OCI-LY7 (cell line): ENCODE data around the gene HOXC11. TPM values are rescaled to one million over a fixed set of nuclear protein-coding genes. Genes with fewer than 3 reads are reported as not detected.

Source experiments
- BruUV-seq: library from RNA; stranded (reverse); fragments of 400-500 nt; replicated peaks from 2 replicates; lab custom pipeline; 2021; lab: Mats Ljungman, UMichigan
- CTCF ChIA-PET: fragments of 300-600 bp; sonication (Branson Sonifier 250); formaldehyde crosslinking; loops from one replicate; lab custom pipeline; 2022; ENCODE audit warnings: antibody characterized with exemption; ENCODE audit not compliant: unreplicated experiment; lab: Charles Lee
- POLR2A ChIA-PET: fragments of 300-600 bp; sonication (Branson Sonifier 250); formaldehyde crosslinking; loops from one replicate; lab custom pipeline; 2022; ENCODE audit warnings: antibody characterized with exemption; lab: Charles Lee
- DNase-seq: peaks from one replicate; pipeline ENCODE4 v3.0.0-alpha.2; 2015; ENCODE audit warnings: low spot score
- H2AFZ ChIP-seq: fragments of 200-600 bp; sonication (generic), shearing (Covaris generic); 2 replicates; pipeline ENCODE4 v1.6.1; 2014; ENCODE audit warnings: mild to moderate bottlenecking, antibody characterized with exemption, low read length, moderate library complexity
- H3K27ac ChIP-seq: fragments of 200-600 bp; sonication (generic); 2 replicates; pipeline ENCODE4 v1.5.1; 2014; ENCODE audit warnings: mixed run types, low read depth, mild to moderate bottlenecking, moderate library complexity, low read length, inconsistent platforms; ENCODE audit not compliant: poor library complexity, severe bottlenecking
- H3K36me3 ChIP-seq: fragments of 200-600 bp; sonication (generic); 2 replicates; pipeline ENCODE4 v1.6.1; 2014; ENCODE audit warnings: mild to moderate bottlenecking, antibody characterized with exemption, low read length, moderate library complexity, mixed read lengths; ENCODE audit not compliant: insufficient read depth
- H3K4me1 ChIP-seq: fragments of 200-600 bp; sonication (generic); 2 replicates; pipeline ENCODE4 v1.5.1; 2014; ENCODE audit warnings: mild to moderate bottlenecking, low read length; ENCODE audit not compliant: insufficient read depth, poor library complexity, severe bottlenecking
- H3K4me2 ChIP-seq: fragments of 200-600 bp; sonication (generic); 2 replicates; pipeline ENCODE4 v1.6.1; 2014; ENCODE audit warnings: mild to moderate bottlenecking, low read length
- H3K4me3 ChIP-seq: fragments of 200-600 bp; sonication (generic); 2 replicates; pipeline ENCODE4 v1.5.1; 2014; ENCODE audit warnings: mild to moderate bottlenecking, low read depth, low read length; ENCODE audit not compliant: poor library complexity, severe bottlenecking
- H3K79me2 ChIP-seq: fragments of 200-600 bp; sonication (generic); 2 replicates; pipeline ENCODE4 v1.6.1; 2016; ENCODE audit warnings: low read depth, mild to moderate bottlenecking, low read length, moderate library complexity, mixed read lengths; ENCODE audit not compliant: insufficient read depth
- H3K9me2 ChIP-seq: fragments of 200-600 bp; sonication (generic); 2 replicates; pipeline ENCODE4 v1.6.1; 2016; ENCODE audit warnings: mild to moderate bottlenecking, low read length, mixed read lengths; ENCODE audit not compliant: insufficient read depth
- H3K9me3 ChIP-seq: fragments of 200-600 bp; sonication (generic); 2 replicates; pipeline ENCODE4 v1.6.1; 2014; ENCODE audit warnings: mild to moderate bottlenecking, mixed run types, low read length, mixed read lengths
- H4K20me1 ChIP-seq: fragments of 200-600 bp; sonication (generic); 2 replicates; pipeline ENCODE4 v1.6.1; 2014; ENCODE audit warnings: mild to moderate bottlenecking, antibody characterized with exemption, low read length, moderate library complexity, mixed read lengths; ENCODE audit not compliant: insufficient read depth
- EZH2phosphoT487 ChIP-seq: fragments of 200-600 bp; sonication (generic); IDR thresholded peaks from 2 replicates; pipeline ENCODE4 v1.6.1; 2018; ENCODE audit warnings: low read depth, borderline replicate concordance, mild to moderate bottlenecking, mixed run types, antibody characterized with exemption, low read length, moderate library complexity, mixed read lengths
- intact Hi-C: fragments of 100-400 bp; cut with micrococcal nuclease; formaldehyde crosslinking; loops from one replicate; pipeline ENCODE4 v1.10.0; 2022; ENCODE audit not compliant: unreplicated experiment
- total RNA-seq, 2 experiments: library from RNA; depleted of rRNA in 1 of 2; stranded (reverse); fragments of >200 nt in 1 of 2; shearing (Covaris generic) in 1 of 2; gene quantifications; 2 replicates each; pipeline ENCODE4 v1.2.3, GENCODE V29; 2014 to 2022
- TF ChIP-seq, protein P1 (sequence below): fragments of 200-600 bp; sonication (generic); conservative IDR thresholded peaks from 2 replicates; pipeline ENCODE4 v1.5.1; 2014; ENCODE audit warnings: mild to moderate bottlenecking, antibody characterized with exemption, low read length, moderate library complexity, mixed read lengths

The HOXC11 gene
- total RNA-seq, 2 experiments from 2014 or later, result 1.4 to 2.7 TPM

DNA sequence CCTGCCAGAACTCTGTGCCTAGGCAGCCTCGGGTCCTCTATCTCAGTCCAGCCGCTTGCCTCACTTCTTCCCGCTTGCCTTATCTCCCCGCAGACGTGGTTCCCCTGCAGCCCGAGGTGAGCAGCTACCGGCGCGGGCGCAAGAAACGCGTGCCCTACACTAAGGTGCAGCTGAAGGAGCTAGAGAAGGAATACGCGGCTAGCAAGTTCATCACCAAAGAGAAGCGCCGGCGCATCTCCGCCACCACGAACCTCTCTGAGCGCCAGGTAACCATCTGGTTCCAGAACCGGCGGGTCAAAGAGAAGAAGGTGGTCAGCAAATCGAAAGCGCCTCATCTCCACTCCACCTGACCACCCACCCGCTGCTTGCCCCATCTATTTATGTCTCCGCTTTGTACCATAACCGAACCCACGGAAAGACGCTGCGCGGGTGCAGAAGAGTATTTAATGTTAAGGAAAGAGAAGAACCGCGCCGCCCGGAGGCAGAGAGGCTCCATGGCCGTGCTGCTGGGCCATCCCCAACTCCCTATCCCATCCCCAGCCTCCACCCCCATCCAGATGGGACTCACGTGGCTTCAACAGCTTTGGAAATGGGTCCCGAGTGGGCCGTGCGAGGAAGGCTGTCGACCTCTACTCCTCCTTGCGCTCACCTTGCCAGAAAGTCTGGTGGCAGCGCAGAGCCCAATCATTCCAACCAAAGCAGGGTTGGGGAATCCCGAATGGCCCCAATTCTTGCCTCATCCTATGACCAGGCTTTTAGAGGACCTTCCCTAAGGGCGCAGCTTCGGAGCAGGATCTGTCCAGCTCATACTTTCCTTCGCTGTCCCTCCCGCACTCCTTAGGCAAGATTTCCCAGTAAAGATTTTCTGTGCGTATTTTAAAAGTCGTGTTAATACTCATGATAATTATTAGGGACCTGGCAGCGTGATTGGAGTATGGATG, 27.7 kb upstream of the HOXC11 start:
- Histone ChIP-seq H3K4me3 (no peak overlapping the region), H2AFZ (no peak overlapping the region), H3K9me2 (no peaks in the 10 kb centered on the region), H3K36me3 (no peaks in the 10 kb centered on the region), H3K79me2 (no peaks in the 10 kb centered on the region), H3K4me1 (no peaks in the 10 kb centered on the region), H3K27ac (no peak overlapping the region), H3K4me2 (no peak overlapping the region), H3K9me3 (no peaks in the 10 kb centered on the region), H4K20me1 (no peaks in the 10 kb centered on the region)
- no peak for DNase-seq
- intact Hi-C loops, result no loop called here
- ChIA-PET POLR2A (interaction anchor here (0.6 kb wide), 2 partner anchors 27 to 266 kb away, joined by 3 to 4 read pairs; no protein-coding TSS in a partner anchor), CTCF (interaction anchor here (0.6 kb wide), 1 partner anchor 1522 kb away, joined by 3 read pairs; no protein-coding TSS in a partner anchor)
- TF ChIP-seq, protein P1, sequence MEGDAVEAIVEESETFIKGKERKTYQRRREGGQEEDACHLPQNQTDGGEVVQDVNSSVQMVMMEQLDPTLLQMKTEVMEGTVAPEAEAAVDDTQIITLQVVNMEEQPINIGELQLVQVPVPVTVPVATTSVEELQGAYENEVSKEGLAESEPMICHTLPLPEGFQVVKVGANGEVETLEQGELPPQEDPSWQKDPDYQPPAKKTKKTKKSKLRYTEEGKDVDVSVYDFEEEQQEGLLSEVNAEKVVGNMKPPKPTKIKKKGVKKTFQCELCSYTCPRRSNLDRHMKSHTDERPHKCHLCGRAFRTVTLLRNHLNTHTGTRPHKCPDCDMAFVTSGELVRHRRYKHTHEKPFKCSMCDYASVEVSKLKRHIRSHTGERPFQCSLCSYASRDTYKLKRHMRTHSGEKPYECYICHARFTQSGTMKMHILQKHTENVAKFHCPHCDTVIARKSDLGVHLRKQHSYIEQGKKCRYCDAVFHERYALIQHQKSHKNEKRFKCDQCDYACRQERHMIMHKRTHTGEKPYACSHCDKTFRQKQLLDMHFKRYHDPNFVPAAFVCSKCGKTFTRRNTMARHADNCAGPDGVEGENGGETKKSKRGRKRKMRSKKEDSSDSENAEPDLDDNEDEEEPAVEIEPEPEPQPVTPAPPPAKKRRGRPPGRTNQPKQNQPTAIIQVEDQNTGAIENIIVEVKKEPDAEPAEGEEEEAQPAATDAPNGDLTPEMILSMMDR, result no peak
- TF ChIP-seq EZH2phosphoT487, result no peak
- BruUV-seq, result no TSS peak

DNA sequence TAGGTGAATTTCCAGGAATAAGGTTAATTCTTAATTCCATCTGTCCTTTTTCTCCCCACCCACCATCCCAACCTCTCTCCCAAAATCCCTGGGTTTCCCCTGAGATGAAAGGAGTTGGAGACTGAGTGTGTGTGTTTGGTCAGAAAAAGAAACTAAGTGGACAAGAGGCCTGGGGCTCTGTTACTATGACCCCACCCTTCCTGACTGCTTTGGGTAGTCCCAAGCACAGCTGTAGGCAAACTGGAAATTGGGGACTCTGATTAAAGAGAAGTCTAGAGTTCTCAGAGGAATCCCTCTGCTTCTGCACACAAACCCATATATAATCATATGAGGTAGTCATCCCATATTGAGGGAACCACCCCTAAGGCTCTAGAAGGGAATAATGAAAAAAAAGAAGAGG, 25.2 kb upstream of the HOXC11 start:
- Histone ChIP-seq H3K9me2 (no peaks in the 10 kb centered on the region), H3K9me3 (no peaks in the 10 kb centered on the region), H2AFZ (no peak overlapping the region), H3K36me3 (no peaks in the 10 kb centered on the region), H3K4me2 (no peak overlapping the region), H3K79me2 (no peaks in the 10 kb centered on the region), H3K27ac (no peak overlapping the region), H3K4me3 (no peak overlapping the region), H4K20me1 (no peaks in the 10 kb centered on the region; the same call in 1 of the 2 replicates), H3K4me1 (no peaks in the 10 kb centered on the region)
- ChIA-PET POLR2A (no interaction called here), CTCF (no interaction called here)
- intact Hi-C loops, result no loop called here
- no peak for TF ChIP-seq EZH2phosphoT487
- TF ChIP-seq, protein P1, result no peak
- DNase-seq, result no peak
- BruUV-seq, result no TSS peak
